Esophagus squamous epithelium (tissue), 4 donors: ENCODE data around the gene IQGAP2.

ENCODE experiments used
- CTCF ChIP-seq, 6 experiments: fragments of 450-650 bp in 4 of 6; fragments of 200-600 bp in 2 of 6; sonication (generic) in 2 of 6; IDR thresholded peaks; one replicate each; pipeline ENCODE4 v1.5.1; 2016 to 2019; ENCODE audit warnings: antibody characterized with exemption in 6 of 6, mild to moderate bottlenecking in 4 of 6, moderate library complexity in 4 of 6
- POLR2A ChIP-seq, 4 donors: fragments of 450-650 bp; IDR thresholded peaks; one replicate each; pipeline ENCODE4 v1.6.1; 2017; ENCODE audit warnings: antibody characterized with exemption in 4 of 4, mild to moderate bottlenecking in 4 of 4, moderate library complexity in 3 of 4

- TF ChIP-seq CTCF (IDR thresholded peaks at IDR 0.05) (no peak), POLR2A (IDR thresholded peaks at IDR 0.05) (no peak)
Observed at GRCh38 chr5:76471406-76471805, 68.3 kb downstream of the IQGAP2 start.
